HCT116 (cell line): ENCODE measurements around the gene PHF19. TPM values are rescaled to one million over a fixed set of nuclear protein-coding genes. Genes with fewer than 3 reads are reported as not detected.
A peak's percentile ranks its signal among the peaks of the same experiment; 100 is the strongest.

Experiments used
- ATAC-seq: fragments of 200-7000 bp; cut with Tn5 transposase; 2 replicates; pipeline ENCODE4 v1.9.1; 2020; ENCODE audit warnings: mild to moderate bottlenecking, moderate library complexity
- Bru-seq: library from RNA; stranded (reverse); fragments of 400-500 nt; gene quantifications from one replicate; lab custom pipeline; 2021; lab: Mats Ljungman, UMichigan
- BruChase-seq, 2 experiments: library from RNA; stranded (reverse); fragments of 400-500 nt; gene quantifications; one replicate each; lab custom pipeline; 2021; lab: Mats Ljungman, UMichigan
- BruUV-seq: library from RNA; stranded (reverse); fragments of 400-500 nt; replicated peaks from 2 replicates; lab custom pipeline; 2021; lab: Mats Ljungman, UMichigan
- CTCF ChIA-PET: fragments of 300-600 bp; sonication (Branson Sonifier 250); formaldehyde crosslinking; loops from one replicate; lab custom pipeline; 2021; ENCODE audit warnings: antibody characterized with exemption; lab: Charles Lee
- POLR2A ChIA-PET: fragments of 300-600, 350-600 bp; sonication (Branson Sonifier 250); formaldehyde crosslinking; loops from one replicate; lab custom pipeline; 2021; ENCODE audit warnings: antibody characterized with exemption; lab: Charles Lee
- RAD21 ChIA-PET, 2 experiments: fragments of 300-600 bp; sonication (Branson Sonifier 250); formaldehyde crosslinking; loops; one replicate each; lab custom pipeline; 2023; ENCODE audit warnings: low total read pairs in 2 of 2; ENCODE audit not compliant: uncharacterized antibody in 2 of 2, unreplicated experiment in 2 of 2, low non-redundant PET in 1 of 2; lab: Charles Lee
- DNase-seq: peaks from one replicate; pipeline ENCODE4 v3.0.0-alpha.2; 2010; ENCODE audit warnings: low read depth, low spot score
- H2AFZ ChIP-seq: fragments of 200-600 bp; shearing (Covaris generic), sonication (generic); 2 replicates; pipeline ENCODE4 v1.6.1; 2017; ENCODE audit warnings: low read depth, mixed run types, mixed read lengths, antibody characterized with exemption, low read length; ENCODE audit not compliant: poor library complexity, severe bottlenecking
- H3K27ac ChIP-seq: 2 replicates; pipeline ENCODE4 v1.5.1; 2012; ENCODE audit warnings: low read depth, low read length
- H3K27me3 ChIP-seq: fragments of 200-600 bp; sonication (generic); 2 replicates; pipeline ENCODE4 v1.6.1; 2016; ENCODE audit warnings: mixed run types, low read length, mixed read lengths; ENCODE audit not compliant: insufficient read depth
- H3K36me3 ChIP-seq, 2 experiments: fragments of 200-500 bp in 1 of 2; fragments of 200-600 bp in 1 of 2; sonication (Bioruptor generic) in 1 of 2; sonication (generic) in 1 of 2; 2 replicates each; pipeline versions ENCODE4 v1.5.1 to v1.6.1; 2014 to 2016; ENCODE audit warnings: low read length in 2 of 2, inconsistent platforms in 1 of 2, mixed read lengths in 1 of 2, mixed run types in 1 of 2; ENCODE audit not compliant: insufficient read depth in 2 of 2, control insufficient read depth in 1 of 2
- H3K4me1 ChIP-seq, 2 experiments: fragments of 200-600 bp in 1 of 2; sonication (generic) in 1 of 2; 2 replicates each; pipeline versions ENCODE4 v1.5.1 to v1.6.1; 2012 to 2017; ENCODE audit warnings: low read length in 2 of 2, inconsistent platforms in 1 of 2, mild to moderate bottlenecking in 1 of 2, mixed read lengths in 1 of 2, mixed run types in 1 of 2, moderate library complexity in 1 of 2; ENCODE audit not compliant: insufficient read depth in 2 of 2, control insufficient read depth in 1 of 2
- H3K4me2 ChIP-seq: fragments of 200-600 bp; sonication (generic); 2 replicates; pipeline ENCODE4 v1.6.1; 2017; ENCODE audit warnings: mixed run types, low read length, mixed read lengths
- H3K4me3 ChIP-seq, 2 experiments: fragments of 200-600 bp in 1 of 2; sonication (generic) in 1 of 2; replicated peaks in 1 of 2; 2 replicates each; pipeline ENCODE4 v1.5.1; 2011 to 2016; ENCODE audit warnings: low read length in 2 of 2, control low read depth in 1 of 2, low read depth in 1 of 2, mild to moderate bottlenecking in 1 of 2, mixed read lengths in 1 of 2, mixed run types in 1 of 2
- H3K79me2 ChIP-seq: fragments of 200-600 bp; sonication (generic); 2 replicates; pipeline ENCODE4 v1.6.1; 2017; ENCODE audit warnings: mild to moderate bottlenecking, mixed run types, low read length, moderate library complexity, mixed read lengths; ENCODE audit not compliant: insufficient read depth
- H3K9ac ChIP-seq: fragments of 200-600 bp; sonication (generic); 2 replicates; pipeline ENCODE4 v1.6.1; 2016; ENCODE audit warnings: low read length, mixed read lengths
- H3K9me2 ChIP-seq: fragments of 200-600 bp; sonication (generic), shearing (Covaris generic); 2 replicates; pipeline ENCODE4 v1.6.1; 2017; ENCODE audit warnings: mixed run types, mild to moderate bottlenecking, moderate library complexity; ENCODE audit not compliant: insufficient read depth
- H3K9me3 ChIP-seq, 2 experiments: fragments of 200-500 bp in 1 of 2; fragments of 200-600 bp in 1 of 2; sonication (Bioruptor generic) in 1 of 2; sonication (generic) in 1 of 2; 2 replicates each; pipeline ENCODE4 v1.6.1; 2014 to 2017; ENCODE audit warnings: low read length in 2 of 2, mixed read lengths in 2 of 2, inconsistent platforms in 1 of 2, low read depth in 1 of 2, mild to moderate bottlenecking in 1 of 2, mixed run types in 1 of 2, moderate library complexity in 1 of 2; ENCODE audit not compliant: control insufficient read depth in 1 of 2, insufficient read depth in 1 of 2
- H4K20me1 ChIP-seq: fragments of 200-600 bp; sonication (generic), shearing (Covaris generic); 2 replicates; pipeline ENCODE4 v1.6.1; 2017; ENCODE audit warnings: mixed run types, mild to moderate bottlenecking, moderate library complexity; ENCODE audit not compliant: insufficient read depth
- ATF3 ChIP-seq: IDR thresholded peaks from 2 replicates; pipeline ENCODE4 v1.6.1; 2012
- EGR1 ChIP-seq: IDR thresholded peaks from 2 replicates; pipeline ENCODE4 v1.6.1; 2012; ENCODE audit warnings: low read depth
- ELF1 ChIP-seq: IDR thresholded peaks from 2 replicates; pipeline ENCODE4 v1.6.1; 2012; ENCODE audit warnings: low read depth, borderline replicate concordance
- EZH2 ChIP-seq: fragments of 200-600 bp; sonication (generic); IDR thresholded peaks from 2 replicates; pipeline ENCODE4 v1.6.1; 2017; ENCODE audit warnings: antibody characterized with exemption, mixed run types
- FOSL1 ChIP-seq: IDR thresholded peaks from 2 replicates; pipeline ENCODE4 v1.6.1; 2012; ENCODE audit warnings: low read depth
- RAD21 ChIP-seq: IDR thresholded peaks from 2 replicates; pipeline ENCODE4 v1.6.1; 2012; ENCODE audit warnings: low read depth, mild to moderate bottlenecking
- REST ChIP-seq: IDR thresholded peaks from 2 replicates; pipeline ENCODE4 v1.6.1; 2012; ENCODE audit warnings: low read depth
- intact Hi-C: fragments of 100-400 bp; cut with micrococcal nuclease; formaldehyde crosslinking; loops from 2 replicates; pipeline ENCODE4 v1.10.0; 2022
- long read RNA-seq: library from polyadenylated mRNA; unstranded; transcript quantifications from one replicate; pipeline ENCODE4 v2.0.0, GENCODE V29; 2021; ENCODE audit not compliant: unreplicated experiment
- polyA plus RNA-seq: library from polyadenylated mRNA; unstranded; fragments of >200 nt; gene quantifications from 2 replicates; pipeline ENCODE4 v1.2.1, GENCODE V29; 2012; ENCODE audit warnings: missing spikeins
- total RNA-seq: library from RNA; stranded (reverse); gene quantifications from one replicate; pipeline ENCODE4 v1.2.1, GENCODE V29; 2021; ENCODE audit not compliant: unreplicated experiment
- TF ChIP-seq, protein P1 (sequence below), 3 experiments: fragments of 200-600 bp in 1 of 3; sonication (generic) in 1 of 3; IDR thresholded peaks in 2 of 3; conservative IDR thresholded peaks in 1 of 3; 2 replicates each; pipeline ENCODE4 v1.5.1; 2012 to 2017; ENCODE audit warnings: low read depth in 2 of 3, low read length in 2 of 3, antibody characterized with exemption in 1 of 3, borderline replicate concordance in 1 of 3, control low read depth in 1 of 3, mild to moderate bottlenecking in 1 of 3, mixed read lengths in 1 of 3, mixed run types in 1 of 3, moderate library complexity in 1 of 3; ENCODE audit not compliant: insufficient read depth in 1 of 3
- TF ChIP-seq, protein P2 (sequence below): IDR thresholded peaks from 2 replicates; pipeline ENCODE4 v1.6.1; 2012

The PHF19 gene
- total RNA-seq (74.0 TPM), Bru-seq, nascent RNA (percentile 61 among the genes with signal in this experiment), BruChase-seq, experiment 1, labeled RNA remaining after a 6-hour chase (percentile 59 among the genes with signal in this experiment), BruChase-seq, experiment 2, labeled RNA remaining after a 2-hour chase (percentile 57 among the genes with signal in this experiment)
- polyA plus RNA-seq: 69.8 and 83.1 TPM in 2 replicates
- long read RNA-seq, full-length matches to known transcripts: 18 of 57 reads
- long read RNA-seq, partial matches to known transcripts: 22 of 57 reads
- long read RNA-seq, other reads (novel, unspliced or antisense): 17 of 57 reads

DNA sequence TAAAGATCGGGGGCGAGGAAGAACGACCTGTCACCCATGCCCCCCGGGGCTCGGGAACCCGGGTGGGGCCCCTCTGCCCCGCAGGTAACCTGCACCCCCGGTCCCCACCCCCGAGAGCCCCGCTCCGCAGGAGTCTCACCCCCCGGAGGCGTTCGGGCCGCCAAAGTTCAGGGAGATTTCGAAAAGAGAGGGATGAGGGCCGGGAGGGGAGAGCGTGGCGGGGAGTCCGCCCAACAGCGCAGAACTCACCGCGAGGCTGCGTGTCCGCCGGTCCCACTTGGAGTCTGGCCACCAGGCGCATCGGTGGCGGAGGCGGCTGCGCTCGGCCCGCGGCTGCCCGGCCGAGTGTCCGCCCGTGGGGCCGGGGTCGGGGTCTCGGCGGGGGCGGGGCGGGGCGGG is at the start of gene PHF19:
TSS of gene PHF19 (minus strand) at position 347 of the 399 bp plus-strand sequence. CDS start 2,447 bp downstream, outside the sequence.
- peaks cover 19% of the 10 kb centered on the region for H3K79me2 ChIP-seq
- no TSS peak for BruUV-seq
- no peak for TF ChIP-seq EGR1
- TF ChIP-seq, protein P1, sequence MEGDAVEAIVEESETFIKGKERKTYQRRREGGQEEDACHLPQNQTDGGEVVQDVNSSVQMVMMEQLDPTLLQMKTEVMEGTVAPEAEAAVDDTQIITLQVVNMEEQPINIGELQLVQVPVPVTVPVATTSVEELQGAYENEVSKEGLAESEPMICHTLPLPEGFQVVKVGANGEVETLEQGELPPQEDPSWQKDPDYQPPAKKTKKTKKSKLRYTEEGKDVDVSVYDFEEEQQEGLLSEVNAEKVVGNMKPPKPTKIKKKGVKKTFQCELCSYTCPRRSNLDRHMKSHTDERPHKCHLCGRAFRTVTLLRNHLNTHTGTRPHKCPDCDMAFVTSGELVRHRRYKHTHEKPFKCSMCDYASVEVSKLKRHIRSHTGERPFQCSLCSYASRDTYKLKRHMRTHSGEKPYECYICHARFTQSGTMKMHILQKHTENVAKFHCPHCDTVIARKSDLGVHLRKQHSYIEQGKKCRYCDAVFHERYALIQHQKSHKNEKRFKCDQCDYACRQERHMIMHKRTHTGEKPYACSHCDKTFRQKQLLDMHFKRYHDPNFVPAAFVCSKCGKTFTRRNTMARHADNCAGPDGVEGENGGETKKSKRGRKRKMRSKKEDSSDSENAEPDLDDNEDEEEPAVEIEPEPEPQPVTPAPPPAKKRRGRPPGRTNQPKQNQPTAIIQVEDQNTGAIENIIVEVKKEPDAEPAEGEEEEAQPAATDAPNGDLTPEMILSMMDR (IDR thresholded peaks at IDR 0.05 in 2 of 3, conservative IDR thresholded peaks at IDR 0.05 in 1 of 3; ENCODE audit: borderline replicate concordance in 1 of 3, insufficient read depth in 1 of 3, low read depth in 2 of 3, low read length in 2 of 3): no peak
- TF ChIP-seq EZH2: no peak
- TF ChIP-seq FOSL1: no peak
- peak within 1 kb of the TSS; percentile 4 for H2AFZ ChIP-seq
- no peaks in the 10 kb centered on the region for H4K20me1 ChIP-seq
- POLR2A ChIA-PET: no interaction called here
- no peaks in the 10 kb centered on the region for H3K27me3 ChIP-seq
- peak within 1 kb of the TSS; percentile 97 for H3K4me2 ChIP-seq
- peaks cover 47 to 60% of the 10 kb centered on the region in 2 experiments for H3K4me1 ChIP-seq
- intact Hi-C loops: loop anchor here (5.0 kb wide), 1 partner anchor 60 kb away; no protein-coding TSS in a partner anchor
- H3K9me3 ChIP-seq: no peaks in the 10 kb centered on the region
- no peaks in the 10 kb centered on the region for H3K9me2 ChIP-seq
- H3K36me3 ChIP-seq: peaks cover 0 to 12% of the 10 kb centered on the region in 2 experiments; a peak in 1 of 4 replicates
- H3K4me3 ChIP-seq: peak within 1 kb of the TSS; percentile 45 to 74
- CTCF ChIA-PET: no interaction called here
- peak within 1 kb of the TSS; percentile 92 for H3K27ac ChIP-seq
- RAD21 ChIA-PET: no interaction called here
- DNase-seq (no peak), ATAC-seq (peak; percentile 39)
- peak within 1 kb of the TSS; percentile 92 for H3K9ac ChIP-seq

- ChIA-PET CTCF (interaction anchor here (1.5 kb wide), 1 partner anchor 170 kb away, joined by 3 read pairs; no protein-coding TSS in a partner anchor), RAD21 (no interaction called here), POLR2A (no interaction called here)
- no peak for TF ChIP-seq ATF3
- TF ChIP-seq REST: no peak
- no peak for TF ChIP-seq ELF1
- TF ChIP-seq, protein P2, sequence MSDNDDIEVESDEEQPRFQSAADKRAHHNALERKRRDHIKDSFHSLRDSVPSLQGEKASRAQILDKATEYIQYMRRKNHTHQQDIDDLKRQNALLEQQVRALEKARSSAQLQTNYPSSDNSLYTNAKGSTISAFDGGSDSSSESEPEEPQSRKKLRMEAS: no peak
- TF ChIP-seq RAD21: no peak
- H3K4me3 ChIP-seq: no peak within 1 kb of the TSS
- H3K9ac ChIP-seq: no peak within 1 kb of the TSS
- no peaks in the 10 kb centered on the region for H4K20me1 ChIP-seq
- H3K27ac ChIP-seq: no peak within 1 kb of the TSS
- H3K27me3 ChIP-seq: no peaks in the 10 kb centered on the region
- DNase-seq (no peak), ATAC-seq (no peak)
- intact Hi-C loops: no loop called here
- H2AFZ ChIP-seq: no peak within 1 kb of the TSS
- no peaks in the 10 kb centered on the region for H3K9me3 ChIP-seq
- H3K36me3 ChIP-seq: no peaks in the 10 kb centered on the region
- no peaks in the 10 kb centered on the region for H3K79me2 ChIP-seq
- no peak within 1 kb of the TSS for H3K4me2 ChIP-seq
- no TSS peak for BruUV-seq
- peaks cover 2 to 14% of the 10 kb centered on the region in 2 experiments; a peak in 2 of 4 replicates for H3K4me1 ChIP-seq
- H3K9me2 ChIP-seq: no peaks in the 10 kb centered on the region
These were observed 49.5 kb upstream of the PHF19 start, which contains the start of gene TRAF1 for GRCh38 chr9:120926397-120926928. Gene TRAF1 (minus strand): TSS chr9:120926796. CDS start chr9:120926075, 721 bp downstream.
